Panc1 (cell line): Measurements from ENCODE around the gene RFX7. TPM values are rescaled to one million over a fixed set of nuclear protein-coding genes. Genes with fewer than 3 reads are reported as not detected.

Source experiments
- ATAC-seq: fragments of 200-7000 bp; cut with Tn5 transposase; 2 replicates; pipeline ENCODE4 v1.9.1; 2020; ENCODE audit warnings: mild to moderate bottlenecking, moderate library complexity
- BruUV-seq: library from RNA; stranded (reverse); fragments of 400-500 nt; replicated peaks from 2 replicates; lab custom pipeline; 2021; lab: Mats Ljungman, UMichigan
- CTCF ChIA-PET: fragments of 300-600 bp; sonication (Branson Sonifier 250); formaldehyde crosslinking; loops from one replicate; lab custom pipeline; 2022; ENCODE audit warnings: antibody characterized with exemption; lab: Charles Lee
- POLR2A ChIA-PET: fragments of 300-600 bp; sonication (Branson Sonifier 250); formaldehyde crosslinking; loops from one replicate; lab custom pipeline; 2022; ENCODE audit warnings: antibody characterized with exemption; lab: Charles Lee
- DNase-seq: peaks from one replicate; pipeline ENCODE4 v3.0.0-alpha.2; 2010; ENCODE audit warnings: low read depth, low spot score
- H3K27ac ChIP-seq: 2 replicates; pipeline ENCODE4 v1.5.1; 2011; ENCODE audit warnings: mild to moderate bottlenecking, low read length, inconsistent platforms
- H3K27me3 ChIP-seq: fragments of 200-500 bp; sonication (Bioruptor generic); 2 replicates; pipeline ENCODE4 v1.6.0; 2014; ENCODE audit warnings: low read length, inconsistent platforms; ENCODE audit not compliant: control insufficient read depth, insufficient read depth
- H3K36me3 ChIP-seq: fragments of 200-500 bp; sonication (Bioruptor generic); 2 replicates; pipeline ENCODE4 v1.5.1; 2014; ENCODE audit warnings: inconsistent platforms, mild to moderate bottlenecking, low read length, moderate library complexity; ENCODE audit not compliant: control insufficient read depth, insufficient read depth
- H3K4me1 ChIP-seq: 2 replicates; pipeline ENCODE4 v1.5.1; 2011; ENCODE audit warnings: inconsistent platforms, mild to moderate bottlenecking, low read length, moderate library complexity; ENCODE audit not compliant: control insufficient read depth, insufficient read depth
- H3K4me3 ChIP-seq, 2 experiments: 2 replicates each; pipeline ENCODE4 v1.5.1; 2011 to 2012; ENCODE audit warnings: low read depth in 2 of 2, low read length in 2 of 2, mild to moderate bottlenecking in 2 of 2, inconsistent platforms in 1 of 2, moderate library complexity in 1 of 2
- H3K9me3 ChIP-seq: fragments of 200-500 bp; sonication (Bioruptor generic); 2 replicates; pipeline ENCODE4 v1.5.1; 2014; ENCODE audit warnings: low read depth, mild to moderate bottlenecking, inconsistent platforms, low read length, moderate library complexity; ENCODE audit not compliant: control insufficient read depth, insufficient read depth
- POLR2AphosphoS5 ChIP-seq: IDR thresholded peaks from 2 replicates; pipeline ENCODE4 v1.6.1; 2012; ENCODE audit warnings: mild to moderate bottlenecking, low read depth, low read length, moderate library complexity
- REST ChIP-seq, 2 experiments: IDR thresholded peaks; 2 replicates each; pipeline ENCODE4 v1.6.1; 2011 to 2012; ENCODE audit warnings: low read depth in 2 of 2, control low read depth in 1 of 2, low read length in 1 of 2, mild to moderate bottlenecking in 1 of 2, moderate library complexity in 1 of 2; ENCODE audit not compliant: insufficient read depth in 1 of 2
- SIN3A ChIP-seq: IDR thresholded peaks from 2 replicates; pipeline ENCODE4 v1.6.1; 2012; ENCODE audit warnings: low read depth, mild to moderate bottlenecking, low read length, moderate library complexity, borderline replicate concordance; ENCODE audit not compliant: insufficient read depth
- TCF7L2 ChIP-seq: IDR thresholded peaks from 2 replicates; pipeline ENCODE4 v1.6.1; 2011; ENCODE audit warnings: mild to moderate bottlenecking, low read depth, low read length, inconsistent platforms
- in situ Hi-C: cut with HindIII; loops from 2 replicates; pipeline ENCODE4 v1.10.0; 2016; ENCODE audit warnings: low sequenced_read_pairs, low pct_unique_long_range_greater_than_20kb
- intact Hi-C: fragments of 100-400 bp; cut with micrococcal nuclease; formaldehyde crosslinking; loops from one replicate; pipeline ENCODE4 v1.10.0; 2022; ENCODE audit not compliant: unreplicated experiment
- total RNA-seq: library from RNA; stranded (reverse); gene quantifications from one replicate; pipeline ENCODE4 v1.2.1, GENCODE V29; 2021; ENCODE audit not compliant: unreplicated experiment
- TF ChIP-seq, protein P1 (sequence below): fragments of 450-650 bp; IDR thresholded peaks from 2 replicates; pipeline ENCODE4 v1.5.1; 2017; ENCODE audit warnings: mild to moderate bottlenecking

RFX7 gene
- total RNA-seq, 1 experiment from 2014 or later = 24.2 TPM

- H3K27me3 ChIP-seq = no peaks in the 10 kb centered on the region
- in situ Hi-C loops (no loop called here), intact Hi-C loops (no loop called here)
- no peak for DNase-seq
- H3K9me3 ChIP-seq = no peaks in the 10 kb centered on the region
- TF ChIP-seq SIN3A (no peak), REST (IDR thresholded peaks at IDR 0.05; ENCODE audit: insufficient read depth in 1 of 2, low read depth in 2 of 2, low read length in 1 of 2) (no peak), TCF7L2 (no peak), POLR2AphosphoS5 (no peak)
- TF ChIP-seq, protein P1, sequence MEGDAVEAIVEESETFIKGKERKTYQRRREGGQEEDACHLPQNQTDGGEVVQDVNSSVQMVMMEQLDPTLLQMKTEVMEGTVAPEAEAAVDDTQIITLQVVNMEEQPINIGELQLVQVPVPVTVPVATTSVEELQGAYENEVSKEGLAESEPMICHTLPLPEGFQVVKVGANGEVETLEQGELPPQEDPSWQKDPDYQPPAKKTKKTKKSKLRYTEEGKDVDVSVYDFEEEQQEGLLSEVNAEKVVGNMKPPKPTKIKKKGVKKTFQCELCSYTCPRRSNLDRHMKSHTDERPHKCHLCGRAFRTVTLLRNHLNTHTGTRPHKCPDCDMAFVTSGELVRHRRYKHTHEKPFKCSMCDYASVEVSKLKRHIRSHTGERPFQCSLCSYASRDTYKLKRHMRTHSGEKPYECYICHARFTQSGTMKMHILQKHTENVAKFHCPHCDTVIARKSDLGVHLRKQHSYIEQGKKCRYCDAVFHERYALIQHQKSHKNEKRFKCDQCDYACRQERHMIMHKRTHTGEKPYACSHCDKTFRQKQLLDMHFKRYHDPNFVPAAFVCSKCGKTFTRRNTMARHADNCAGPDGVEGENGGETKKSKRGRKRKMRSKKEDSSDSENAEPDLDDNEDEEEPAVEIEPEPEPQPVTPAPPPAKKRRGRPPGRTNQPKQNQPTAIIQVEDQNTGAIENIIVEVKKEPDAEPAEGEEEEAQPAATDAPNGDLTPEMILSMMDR = no peak
- BruUV-seq = no TSS peak
- POLR2A ChIA-PET = no interaction called here
- no peaks in the 10 kb centered on the region for H3K36me3 ChIP-seq
- no peak for ATAC-seq
- H3K27ac ChIP-seq = no peak overlapping the region
- no peak overlapping the region for H3K4me3 ChIP-seq
- H3K4me1 ChIP-seq = peaks cover 3% of the 10 kb centered on the region; the same call in 1 of the 2 replicates
- CTCF ChIA-PET = no interaction called here
These were observed 198.5 kb downstream of the RFX7 start for GRCh38 chr15:56045068-56045748.

DNA sequence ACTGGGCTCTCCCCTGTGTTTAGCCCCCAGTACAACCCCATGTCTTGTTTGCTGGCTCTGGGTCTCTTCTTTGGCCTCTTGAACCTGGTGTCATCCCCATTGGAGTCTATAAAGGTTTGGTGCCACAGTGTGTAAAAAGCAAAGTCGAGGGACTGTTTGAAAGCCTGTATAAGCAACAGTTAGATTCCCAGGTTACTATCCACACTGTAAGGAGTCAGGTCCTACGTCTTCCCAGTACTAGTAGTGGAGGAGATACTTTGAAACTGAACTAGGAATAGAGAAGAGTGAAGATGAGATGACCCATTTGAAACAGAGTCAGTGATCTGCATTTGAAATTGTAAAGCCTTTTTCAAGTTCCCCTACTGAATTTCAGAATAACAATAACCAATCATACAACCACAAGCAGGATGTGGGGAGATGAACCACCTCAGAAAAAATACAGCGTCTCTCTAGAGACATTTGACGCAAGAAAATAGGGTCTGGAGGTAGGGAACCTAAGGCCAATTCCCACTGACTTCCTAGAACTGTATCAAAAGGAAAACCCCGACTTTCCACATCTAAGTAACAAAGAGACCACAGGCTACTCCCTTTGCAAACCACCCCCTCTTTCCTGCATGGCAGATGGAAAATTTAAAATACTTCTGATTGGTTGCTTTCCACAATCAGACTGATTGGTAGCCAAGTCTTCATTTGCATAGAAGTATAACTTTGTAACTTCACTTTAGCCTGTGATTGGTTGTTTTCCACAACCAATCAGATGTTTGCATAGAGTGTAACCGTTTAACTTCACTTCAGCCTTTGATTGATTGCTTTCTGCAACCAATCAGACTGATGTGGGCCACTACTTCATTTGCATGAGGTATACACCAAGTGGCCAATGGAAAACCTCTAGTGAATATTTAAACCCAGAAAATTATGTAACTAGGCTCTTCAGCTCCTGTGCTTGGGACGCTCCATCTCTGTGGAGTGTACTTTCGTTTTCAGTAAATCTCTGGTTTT is 200.4 kb downstream of the RFX7 start:
- intact Hi-C loops = no loop called here
- TF ChIP-seq SIN3A = no peak
- TF ChIP-seq TCF7L2 = no peak

More for the DNA sequence above, 200.4 kb downstream of the RFX7 start:
- CTCF ChIA-PET = no interaction called here
- ATAC-seq = no peak
- in situ Hi-C loops = no loop called here
- no peak overlapping the region; a peak in 1 of 4 replicates for H3K4me3 ChIP-seq
- no peaks in the 10 kb centered on the region for H3K36me3 ChIP-seq
- no TSS peak for BruUV-seq
- no peak overlapping the region for H3K27ac ChIP-seq
- no peaks in the 10 kb centered on the region for H3K9me3 ChIP-seq
- peaks cover 3% of the 10 kb centered on the region; the same call in 1 of the 2 replicates for H3K4me1 ChIP-seq
- no peak for DNase-seq
- POLR2A ChIA-PET = interaction anchor here (0.7 kb wide), 1 partner anchor 422 kb away, joined by 3 read pairs; the partner anchor contains the start of gene MNS1
- no peaks in the 10 kb centered on the region for H3K27me3 ChIP-seq
